ENCODE results near the gene SLC9A3.
A peak's percentile ranks its signal among the peaks of the same experiment; 100 is the strongest.

SLC9A3 gene

GRCh38 chr5:438481-438981 is 85.7 kb downstream of the SLC9A3 start:
- DNase-seq, result no peak

- no peak for DNase-seq
Observed at GRCh38 chr5:437281-437771, 86.9 kb downstream of the SLC9A3 start.

GRCh38 chr5:436641-436975 is 87.6 kb downstream of the SLC9A3 start:
- no peak for DNase-seq

GRCh38 chr5:435961-436640 is 88.1 kb downstream of the SLC9A3 start:
- DNase-seq, result peak; percentile 40

DNA sequence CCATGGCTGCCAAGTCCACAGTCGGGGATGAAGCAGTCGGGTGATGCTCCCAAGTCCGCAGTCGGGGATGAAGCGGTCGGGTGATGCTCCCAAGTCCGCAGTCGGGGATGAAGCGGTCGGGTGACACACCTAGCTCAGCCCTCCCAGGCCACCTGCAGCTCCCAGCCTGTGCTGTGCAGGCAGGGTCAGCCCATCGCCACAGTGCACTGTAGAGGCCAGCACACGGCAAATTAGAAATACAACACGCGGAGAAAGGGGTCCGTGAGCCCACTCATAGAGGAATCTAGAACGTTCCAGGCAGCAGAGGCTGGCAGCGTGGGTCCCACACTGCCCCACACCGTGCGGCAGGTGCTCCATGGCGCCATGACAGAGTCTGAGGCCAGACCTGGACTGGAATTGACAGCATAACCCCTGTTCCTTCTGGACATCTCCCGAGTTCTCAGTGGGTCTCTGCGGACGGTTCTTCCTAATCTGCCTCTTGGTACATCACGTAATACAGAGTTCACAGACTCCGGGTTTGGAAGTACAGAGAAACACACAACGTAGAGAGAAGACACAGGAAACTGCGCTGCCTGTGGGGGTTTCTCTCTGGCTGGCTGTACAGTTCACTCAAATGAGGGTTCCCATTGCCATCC is 89.0 kb downstream of the SLC9A3 start:
- no peak for DNase-seq

GRCh38 chr5:434443-435146 is 89.7 kb downstream of the SLC9A3 start:
- DNase-seq, result no peak

DNA sequence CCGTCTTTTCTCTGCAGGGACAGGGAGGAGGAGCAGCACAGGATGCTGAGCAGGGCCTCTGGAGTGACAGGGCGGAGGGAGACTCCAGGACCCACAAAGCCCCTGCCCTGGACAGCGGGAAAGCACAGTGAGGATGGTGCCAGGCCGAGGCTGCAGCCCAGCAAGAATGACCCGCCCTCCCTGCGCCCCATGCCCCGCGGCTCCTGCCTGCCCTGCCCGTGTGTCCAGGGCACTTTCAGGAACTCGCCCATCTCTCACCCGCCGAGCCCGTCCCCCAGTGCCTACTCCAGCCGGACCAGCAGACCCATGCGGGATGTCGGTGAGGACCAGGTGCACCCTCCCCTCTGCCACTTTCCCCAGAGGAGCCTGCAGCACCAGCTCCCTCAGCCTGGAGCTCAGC is 90.4 kb downstream of the SLC9A3 start:
- DNase-seq, result no peak

- DNase-seq, result no peak
Observed at GRCh38 chr5:432928-433791, 91.1 kb downstream of the SLC9A3 start.

DNA sequence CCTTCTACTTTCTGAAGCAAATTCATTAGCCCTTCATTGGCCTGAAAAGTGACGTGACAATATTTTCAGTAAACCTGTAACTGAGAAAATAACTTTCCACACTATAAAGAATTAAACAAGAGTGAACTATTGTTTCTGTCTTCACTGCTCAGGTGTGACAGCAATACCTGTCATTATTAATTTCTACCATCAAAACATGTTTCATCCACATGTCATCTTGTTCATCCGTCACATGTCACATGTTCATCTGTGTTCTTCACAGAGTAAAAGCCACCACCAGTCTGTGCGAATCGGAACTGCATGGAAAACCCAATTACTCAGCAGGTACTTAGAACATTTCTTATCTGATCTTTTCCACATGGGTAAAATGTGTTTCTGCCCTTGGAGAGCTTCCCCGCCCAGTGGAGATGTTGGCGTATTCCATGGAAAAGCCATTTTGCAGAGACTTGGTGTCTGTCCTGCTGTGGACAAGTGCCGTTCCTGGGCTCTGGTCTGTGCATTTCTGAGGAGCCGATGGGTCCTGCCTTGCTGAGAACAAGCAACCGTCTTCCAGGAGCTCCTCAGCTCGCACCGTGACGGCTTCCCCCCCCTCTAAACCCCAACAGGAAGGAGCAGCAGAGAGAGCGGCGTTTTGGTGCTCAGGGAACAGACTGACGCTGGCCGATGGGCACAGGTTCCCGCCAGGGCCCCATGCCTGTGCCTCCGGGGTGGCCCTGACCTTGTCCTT is 91.9 kb downstream of the SLC9A3 start:
- no peak for DNase-seq

- DNase-seq, result no peak
Observed at GRCh38 chr5:431711-432050, 92.6 kb downstream of the SLC9A3 start.

GRCh38 chr5:431001-431710 is 93.1 kb downstream of the SLC9A3 start:
- DNase-seq, result peak; percentile 37

GRCh38 chr5:430214-430925 is 93.9 kb downstream of the SLC9A3 start:
- no peak for DNase-seq

GRCh38 chr5:429453-430188 is 94.6 kb downstream of the SLC9A3 start:
- DNase-seq, result peak; percentile 53

GRCh38 chr5:428754-429452 is 95.3 kb downstream of the SLC9A3 start:
- no peak for DNase-seq

- DNase-seq, result no peak
Observed at GRCh38 chr5:428219-428618, 96.0 kb downstream of the SLC9A3 start.

DNA sequence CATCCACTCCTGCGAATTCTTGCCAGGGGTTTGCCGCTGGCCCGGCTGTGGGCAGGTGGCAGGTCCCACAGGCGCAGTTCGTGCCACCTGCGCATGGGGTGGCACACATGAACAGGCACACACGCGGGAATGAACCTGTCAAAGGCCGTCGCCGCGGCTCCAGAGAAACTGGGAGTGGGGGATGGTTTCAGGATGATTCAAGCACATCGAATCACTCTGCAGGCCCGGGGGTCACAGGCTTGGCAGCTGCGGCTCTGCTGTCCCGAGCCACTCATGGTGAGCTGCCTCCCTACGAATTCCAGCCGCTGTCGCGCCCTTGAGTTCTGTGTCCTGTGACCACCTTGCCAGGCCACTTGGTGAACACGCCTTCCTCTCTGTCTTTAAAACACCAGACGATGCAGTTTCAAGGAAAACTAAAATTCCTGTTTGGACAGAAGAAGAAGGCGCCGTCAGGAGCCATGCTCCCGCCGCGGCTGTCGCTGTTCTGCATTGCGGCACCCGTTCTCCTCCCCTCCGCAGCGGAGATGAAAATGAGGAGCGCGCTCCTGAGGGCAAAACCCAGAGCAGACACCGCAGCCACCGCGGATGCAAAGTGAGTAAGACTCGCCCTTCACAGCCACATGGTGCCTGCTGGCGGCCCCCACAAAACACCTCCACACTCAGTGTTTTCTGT is 96.7 kb downstream of the SLC9A3 start:
- no peak for DNase-seq

GRCh38 chr5:426392-426976 is 97.8 kb downstream of the SLC9A3 start:
- DNase-seq, result no peak

- DNase-seq, result no peak
Observed at GRCh38 chr5:425714-426113, 98.5 kb downstream of the SLC9A3 start.

Measured in EL (cell line).